ENCODE measurements around the gene SLC4A1. TPM values are rescaled to one million over a fixed set of nuclear protein-coding genes. Genes with fewer than 3 reads are reported as not detected.
A peak's percentile ranks its signal among the peaks of the same experiment; 100 is the strongest.

SLC4A1 gene
- polyA plus RNA-seq, 6 donors from 2014 or later = 0.07 to 0.20 (median 0.12) TPM; not detected in 3

DNA sequence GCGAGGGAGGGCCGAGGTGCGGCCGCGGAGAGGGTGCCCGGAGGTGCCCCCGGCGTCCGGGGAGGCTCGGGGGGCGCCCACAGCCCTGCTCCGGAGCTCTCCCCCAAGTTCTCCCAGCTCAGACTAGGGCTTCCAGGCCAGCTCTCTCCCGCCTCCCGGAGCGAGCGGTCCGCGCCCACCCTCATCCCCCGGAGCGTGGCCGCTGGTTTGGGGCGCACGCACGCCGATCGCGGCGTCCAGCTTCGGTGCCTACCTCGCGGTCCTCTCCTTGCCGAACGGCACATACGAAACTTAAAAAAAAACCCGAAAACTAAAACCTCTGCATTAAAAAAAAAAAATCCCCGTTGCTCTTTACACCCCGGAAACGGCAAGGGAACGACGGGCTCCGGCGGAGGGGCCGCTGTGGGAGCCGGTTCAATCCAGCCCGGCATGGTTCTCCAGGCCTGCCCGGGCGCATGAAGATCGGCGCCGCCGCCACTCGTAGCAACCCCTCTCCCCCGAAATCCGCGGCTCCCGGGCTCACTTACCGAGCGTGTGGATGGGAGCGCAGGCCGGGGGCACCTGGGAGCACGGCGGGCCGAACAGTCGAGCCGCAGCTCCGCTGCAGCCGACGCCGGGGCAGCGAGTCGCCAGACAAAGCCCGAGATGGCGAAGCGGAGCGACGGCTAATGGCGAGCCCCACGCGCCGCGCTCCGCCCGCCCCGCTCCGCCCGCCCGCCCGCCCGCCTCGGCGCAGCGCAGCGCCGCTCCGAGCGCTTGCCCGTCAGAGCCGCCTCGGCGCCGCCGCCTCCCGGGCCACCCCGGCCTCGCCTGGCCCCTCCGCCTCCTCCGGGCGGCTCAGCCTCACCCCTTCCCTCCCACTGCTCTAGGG, 47.5 kb downstream of the SLC4A1 start:
- peaks cover 27 to 42% (median 41%) of the 10 kb centered on the region in 3 donors for H3K4me1 Mint-ChIP-seq
- peaks cover 6 to 10% of the 10 kb centered on the region in 2 donors for H3K36me3 Mint-ChIP-seq
- ATAC-seq (ENCODE audit: low read depth in 2 of 2) = peak; percentile 11 to 16
- no peaks in the 10 kb centered on the region for H3K27me3 Mint-ChIP-seq
- H3K9me3 Mint-ChIP-seq = no peaks in the 10 kb centered on the region
- H3K27ac Mint-ChIP-seq = peak overlapping the region; percentile 76 to 97 (median 96)
- peak; percentile 53 for DNase-seq
- H3K4me3 Mint-ChIP-seq = peak overlapping the region; percentile 91 to 100 (median 96)

DNA sequence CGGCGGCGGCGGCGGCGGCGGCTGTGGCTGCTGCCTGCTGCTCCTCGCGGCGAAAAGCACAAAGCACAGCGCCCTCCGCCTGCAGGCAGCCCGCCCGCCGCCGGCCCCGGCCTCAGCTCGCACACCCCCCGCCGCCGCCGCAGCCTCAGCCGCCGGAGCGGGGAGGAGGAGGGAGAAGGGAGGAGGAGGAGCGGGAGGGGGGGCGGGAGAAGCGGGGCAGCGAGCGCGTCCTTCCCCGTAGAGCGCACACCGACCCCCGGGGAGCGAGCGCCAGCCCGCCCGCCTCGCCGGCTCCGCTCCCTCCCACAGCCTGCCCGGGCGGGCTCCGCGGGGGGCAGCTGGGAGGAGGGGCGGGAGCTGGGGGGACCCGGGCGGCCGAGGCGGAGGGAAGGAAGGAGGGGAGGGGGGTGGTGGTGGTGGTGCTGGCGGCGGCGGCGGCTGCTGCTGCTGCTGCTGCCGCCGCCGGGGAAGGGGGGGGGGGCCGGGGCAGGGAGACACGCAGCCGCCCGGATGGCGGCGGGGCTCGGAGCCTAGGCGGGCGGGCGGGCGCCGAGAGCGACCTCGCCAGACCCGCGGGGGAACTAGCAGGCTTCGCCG, 48.2 kb downstream of the SLC4A1 start, which contains the start of gene UBTF:
Gene UBTF (minus strand): TSS at position 60 of the 597 bp plus-strand sequence. CDS start 1,446 bp downstream, outside the sequence.
- Mint-ChIP-seq H3K27ac (peak within 1 kb of the TSS; percentile 76 to 98 (median 96)), H3K36me3 (peaks cover 10 to 11% of the 10 kb centered on the region in 2 donors), H3K4me1 (peaks cover 34 to 49% (median 48%) of the 10 kb centered on the region in 3 donors), H3K9me3 (no peaks in the 10 kb centered on the region), H3K27me3 (no peaks in the 10 kb centered on the region), H3K4me3 (peak within 1 kb of the TSS; percentile 91 to 100 (median 96))
- ATAC-seq (ENCODE audit: low read depth in 2 of 2) (peak; percentile 34 to 35), DNase-seq (peak; percentile 66)

DNA sequence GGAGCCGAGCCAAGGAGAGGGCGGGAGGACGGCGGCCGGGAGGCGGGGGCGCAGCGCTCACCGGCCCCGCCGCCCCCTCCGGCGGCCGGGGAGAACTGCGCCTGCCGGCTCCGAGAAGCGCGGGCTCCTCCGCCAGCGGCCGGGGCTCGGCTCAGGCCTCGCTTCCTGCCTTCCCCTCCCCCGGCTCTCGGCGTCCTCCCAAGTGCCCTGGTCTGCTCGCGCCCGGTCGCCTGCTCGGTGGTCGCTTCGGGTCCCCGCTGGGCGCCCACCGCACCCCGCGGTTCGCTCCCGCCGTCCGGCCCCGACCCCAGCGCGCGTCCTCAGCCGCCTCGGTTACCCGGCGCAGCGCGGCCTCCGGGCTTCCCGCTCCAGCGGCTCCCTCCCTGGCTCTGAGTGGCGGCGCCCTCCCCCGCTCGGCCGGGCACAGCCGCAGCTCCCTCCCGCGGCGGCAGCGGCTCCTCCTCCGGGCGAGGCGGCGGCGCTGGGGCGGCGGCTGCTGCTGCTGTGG, 48.8 kb downstream of the SLC4A1 start:
- Mint-ChIP-seq H3K36me3 (peaks cover 10 to 17% of the 10 kb centered on the region in 2 donors), H3K4me1 (peaks cover 40 to 54% (median 53%) of the 10 kb centered on the region in 3 donors), H3K9me3 (no peaks in the 10 kb centered on the region), H3K27me3 (no peaks in the 10 kb centered on the region), H3K4me3 (peak overlapping the region in 5 of 8 donors; percentile 15 to 91 (median 60)), H3K27ac (no peak overlapping the region)
- DNase-seq = peak; percentile 80
- ATAC-seq (ENCODE audit: low read depth in 2 of 2) = peak; percentile 41 to 46

DNA sequence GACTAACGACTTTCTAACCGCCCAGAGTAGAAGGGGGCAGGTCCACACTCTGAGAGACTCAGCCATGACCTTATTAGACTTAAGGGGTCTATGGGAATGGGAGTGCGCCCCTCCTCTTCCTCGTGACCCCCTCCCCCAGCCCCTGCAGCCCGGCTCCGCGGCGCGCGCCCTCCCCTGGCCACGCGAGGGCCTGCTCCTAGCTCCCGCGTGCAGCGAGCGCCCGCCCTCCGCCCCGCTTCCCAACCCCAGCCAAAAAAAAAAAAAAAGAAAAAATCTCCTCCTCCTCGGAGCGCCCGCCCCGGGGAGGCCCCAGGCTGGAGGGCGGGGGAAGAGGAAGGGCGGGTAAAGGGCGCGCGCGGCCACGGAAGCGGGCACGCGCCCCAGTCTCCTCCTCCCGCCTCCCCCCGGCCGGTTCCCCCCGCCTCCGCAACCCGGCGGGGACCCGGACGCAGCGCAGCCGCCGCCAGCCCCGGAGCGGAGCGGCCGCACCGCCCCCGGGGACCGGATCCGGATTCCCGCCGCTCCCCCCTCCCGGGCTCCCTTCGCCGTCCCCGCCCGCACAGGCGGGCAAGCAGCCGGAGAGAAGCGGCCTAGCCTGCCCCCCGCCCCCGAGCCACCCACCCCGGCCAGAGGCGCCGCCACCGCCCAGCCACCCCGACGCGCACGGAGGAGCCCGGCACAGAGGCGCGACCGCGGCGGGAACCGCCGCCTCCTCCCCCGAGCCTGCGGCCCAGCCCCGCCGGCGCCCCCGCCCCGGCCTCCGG, 49.4 kb downstream of the SLC4A1 start:
- H3K4me1 Mint-ChIP-seq = peaks cover 46 to 61% (median 60%) of the 10 kb centered on the region in 3 donors
- peaks cover 10 to 23% of the 10 kb centered on the region in 2 donors for H3K36me3 Mint-ChIP-seq
- peak; percentile 22 to 38 for ATAC-seq (ENCODE audit: low read depth in 2 of 2)

DNA sequence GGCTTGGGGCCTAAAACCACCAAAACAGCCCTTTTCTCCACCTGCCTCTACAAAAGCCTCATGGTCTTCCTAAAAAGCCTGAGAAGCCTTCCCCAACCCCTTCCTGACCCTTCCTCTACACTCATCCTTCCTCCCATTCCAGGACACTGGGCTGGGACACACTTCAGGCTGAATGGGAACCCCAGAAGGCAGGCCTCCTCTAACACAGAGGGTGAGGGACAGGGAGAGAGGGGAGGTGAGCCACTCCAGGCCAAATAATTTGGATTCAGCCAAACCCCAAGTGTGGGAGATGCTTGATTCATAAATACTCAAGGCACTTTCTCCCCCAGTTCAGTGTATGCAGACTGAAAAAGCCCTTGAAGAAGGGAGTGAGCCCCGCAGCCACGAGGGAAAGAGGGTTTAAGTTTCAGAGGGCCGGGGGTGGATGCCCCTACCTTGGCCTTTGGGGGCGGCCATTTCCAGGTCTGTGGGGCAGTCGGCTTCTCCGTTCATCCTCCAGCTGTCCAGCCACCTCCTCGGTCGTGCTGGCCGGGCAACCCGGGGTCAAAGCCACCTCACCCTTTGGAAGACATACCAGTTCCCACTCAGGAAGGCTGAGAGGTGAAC, 50.1 kb downstream of the SLC4A1 start:
- Mint-ChIP-seq H3K36me3 (peaks cover 10 to 24% of the 10 kb centered on the region in 2 donors), H3K9me3 (no peaks in the 10 kb centered on the region), H3K4me1 (peaks cover 48 to 66% (median 63%) of the 10 kb centered on the region in 3 donors), H3K4me3 (peak overlapping the region; percentile 77 to 96 (median 90)), H3K27ac (peak overlapping the region in 5 of 6 donors; percentile 82 to 98 (median 97)), H3K27me3 (no peaks in the 10 kb centered on the region)
- DNase-seq (no peak), ATAC-seq (ENCODE audit: low read depth in 2 of 2) (no peak)

More for the DNA sequence above, 49.4 kb downstream of the SLC4A1 start:
- Mint-ChIP-seq H3K4me3 (peak overlapping the region; percentile 77 to 96 (median 91)), H3K27ac (peak overlapping the region; percentile 78 to 98 (median 88)), H3K27me3 (no peaks in the 10 kb centered on the region), H3K9me3 (no peaks in the 10 kb centered on the region)
- peak; percentile 88 for DNase-seq

DNA sequence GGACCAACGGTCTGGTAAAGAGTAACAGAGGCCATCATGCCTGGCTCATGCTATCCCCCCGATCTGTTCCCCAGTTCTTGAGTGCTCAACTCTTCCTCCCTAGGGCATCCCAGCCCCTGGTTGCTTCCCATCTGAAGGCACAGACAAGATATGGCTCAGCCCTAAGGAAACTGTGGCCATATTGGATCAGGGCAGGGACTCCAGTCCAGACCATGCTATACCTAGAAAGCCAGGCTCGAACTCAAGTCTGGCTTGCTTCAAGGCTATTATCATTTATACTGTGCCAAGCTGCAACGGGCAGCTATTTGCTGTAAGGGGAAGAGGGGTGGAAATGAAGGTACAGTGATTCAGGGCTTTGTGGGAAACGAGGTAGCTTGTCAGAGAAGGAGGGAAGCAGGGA, 51.2 kb downstream of the SLC4A1 start:
- DNase-seq = no peak
- Mint-ChIP-seq H3K4me1 (peaks cover 42 to 64% (median 60%) of the 10 kb centered on the region in 3 donors), H3K9me3 (no peaks in the 10 kb centered on the region), H3K27ac (peak overlapping the region; percentile 90 to 98 (median 98)), H3K36me3 (peaks cover 10 to 24% of the 10 kb centered on the region in 2 donors), H3K27me3 (no peaks in the 10 kb centered on the region), H3K4me3 (peak overlapping the region; percentile 77 to 96 (median 90))
- ATAC-seq (ENCODE audit: low read depth in 2 of 2) = no peak

DNA sequence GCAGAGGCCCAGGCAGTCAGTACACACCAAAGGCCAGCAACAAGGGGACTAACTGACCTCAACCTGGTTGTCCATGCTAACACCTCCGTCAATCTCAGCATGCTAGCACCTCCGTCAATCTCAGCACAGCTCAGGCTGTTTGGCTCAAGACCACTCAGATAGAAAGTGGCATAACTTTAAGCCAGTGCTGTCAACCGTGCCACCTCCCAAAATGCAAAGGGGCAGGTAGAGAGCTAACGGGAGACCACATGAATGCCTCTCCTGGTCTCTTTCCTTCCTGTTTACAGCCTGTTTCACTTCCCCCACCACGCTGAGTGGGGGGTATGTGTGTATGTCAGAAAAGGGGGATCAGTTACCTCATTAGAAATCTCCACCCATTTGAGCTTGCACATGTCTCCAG, 51.8 kb downstream of the SLC4A1 start:
- peaks cover 10 to 24% of the 10 kb centered on the region in 2 donors for H3K36me3 Mint-ChIP-seq
- no peaks in the 10 kb centered on the region for H3K27me3 Mint-ChIP-seq
- peak overlapping the region; percentile 90 to 98 (median 98) for H3K27ac Mint-ChIP-seq
- DNase-seq = peak; percentile 87
- peaks cover 42 to 64% (median 61%) of the 10 kb centered on the region in 3 donors for H3K4me1 Mint-ChIP-seq
- ATAC-seq (ENCODE audit: low read depth in 2 of 2) = peak; percentile 52 to 57
- peak overlapping the region; percentile 77 to 96 (median 90) for H3K4me3 Mint-ChIP-seq
- no peaks in the 10 kb centered on the region for H3K9me3 Mint-ChIP-seq

DNA sequence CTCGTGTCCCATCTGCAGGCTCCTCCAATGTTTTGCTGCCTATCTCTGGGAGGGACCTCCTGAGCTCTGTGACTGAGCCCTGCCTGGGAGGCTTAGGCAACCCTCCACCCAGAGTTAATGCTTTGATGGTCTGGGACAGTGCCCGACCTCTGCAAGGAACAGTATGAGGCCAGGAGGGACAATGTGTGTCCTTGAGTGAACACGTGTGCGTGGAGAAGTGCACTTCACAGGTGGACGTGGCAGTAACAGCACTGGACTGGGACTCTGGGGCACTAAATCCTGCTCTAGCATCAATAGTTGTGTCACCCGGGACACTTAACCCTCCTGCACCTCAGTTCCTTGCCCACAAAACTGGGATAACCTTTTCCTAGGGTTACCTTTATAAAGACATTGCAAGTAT, 53.0 kb downstream of the SLC4A1 start:
- peak overlapping the region in 7 of 8 donors; percentile 19 to 96 (median 65) for H3K4me3 Mint-ChIP-seq
- no peak for ATAC-seq (ENCODE audit: low read depth in 2 of 2)
- peak overlapping the region; percentile 80 to 98 (median 90) for H3K27ac Mint-ChIP-seq
- peaks cover 47 to 70% (median 68%) of the 10 kb centered on the region in 3 donors for H3K4me1 Mint-ChIP-seq
- H3K36me3 Mint-ChIP-seq = peaks cover 10 to 24% of the 10 kb centered on the region in 2 donors
- no peaks in the 10 kb centered on the region for H3K27me3 Mint-ChIP-seq
- no peaks in the 10 kb centered on the region for H3K9me3 Mint-ChIP-seq
- DNase-seq = no peak

DNA sequence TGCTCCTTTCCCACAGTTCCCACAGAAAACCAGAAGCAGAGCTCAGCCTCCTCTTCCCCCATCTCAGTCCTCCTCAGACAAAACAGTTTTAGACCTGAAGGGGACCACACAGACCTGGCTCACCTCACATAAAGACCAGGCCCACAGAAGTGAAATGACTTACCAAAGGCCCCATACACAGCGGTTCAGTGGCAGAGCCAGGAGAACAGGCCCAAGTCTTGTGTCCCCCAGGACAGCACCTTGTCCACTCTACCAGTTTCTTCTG, 53.8 kb downstream of the SLC4A1 start:
- Mint-ChIP-seq H3K27ac (peak overlapping the region; percentile 64 to 99 (median 95)), H3K9me3 (no peaks in the 10 kb centered on the region), H3K27me3 (no peaks in the 10 kb centered on the region), H3K4me3 (peak overlapping the region in 5 of 8 donors; percentile 42 to 76 (median 59)), H3K36me3 (peaks cover 10 to 24% of the 10 kb centered on the region in 2 donors), H3K4me1 (peaks cover 47 to 77% (median 75%) of the 10 kb centered on the region in 3 donors)
- no peak for DNase-seq
- ATAC-seq (ENCODE audit: low read depth in 2 of 2) = no peak

DNA sequence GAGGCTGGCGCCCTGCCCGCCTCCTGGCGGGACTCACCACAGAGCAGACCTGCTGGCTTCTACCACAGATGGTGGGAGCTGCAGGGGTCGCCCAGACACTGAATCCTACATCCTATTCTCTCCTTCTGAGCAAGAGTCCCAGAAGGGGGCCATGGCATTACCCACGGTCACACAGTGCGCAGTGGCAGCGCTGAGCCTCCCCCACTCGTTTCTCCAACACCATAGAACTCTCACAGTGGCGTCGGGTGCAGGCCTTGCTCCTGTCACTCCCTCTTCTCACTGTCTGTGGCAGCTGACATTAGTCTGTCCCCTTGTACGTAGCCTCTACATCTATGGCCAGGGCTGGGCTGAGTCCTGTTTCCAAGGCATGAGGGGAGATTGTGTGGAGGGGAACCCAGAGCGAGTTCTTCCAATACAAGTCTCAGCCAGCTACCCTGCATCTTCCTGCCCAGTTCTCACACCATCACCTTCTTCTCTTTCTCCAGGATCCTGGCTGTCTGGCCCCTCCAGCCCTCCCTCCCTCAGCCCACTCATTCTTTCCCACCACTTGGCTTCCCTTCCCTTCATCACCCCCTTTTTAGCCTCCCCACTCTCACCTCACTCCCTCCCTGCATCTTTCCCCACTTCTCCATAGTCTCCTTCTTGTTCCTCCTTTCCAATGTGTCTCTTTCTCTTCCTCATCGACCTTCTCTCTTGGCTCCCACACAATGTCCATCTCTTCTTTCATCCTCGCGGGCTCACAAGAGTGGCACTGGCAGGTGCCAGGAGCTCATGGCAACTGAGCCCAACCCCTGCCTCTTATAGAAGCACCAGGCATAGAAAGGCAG, 54.3 kb downstream of the SLC4A1 start:
- DNase-seq = no peak
- H3K4me1 Mint-ChIP-seq = peaks cover 48 to 77% (median 76%) of the 10 kb centered on the region in 3 donors

DNA sequence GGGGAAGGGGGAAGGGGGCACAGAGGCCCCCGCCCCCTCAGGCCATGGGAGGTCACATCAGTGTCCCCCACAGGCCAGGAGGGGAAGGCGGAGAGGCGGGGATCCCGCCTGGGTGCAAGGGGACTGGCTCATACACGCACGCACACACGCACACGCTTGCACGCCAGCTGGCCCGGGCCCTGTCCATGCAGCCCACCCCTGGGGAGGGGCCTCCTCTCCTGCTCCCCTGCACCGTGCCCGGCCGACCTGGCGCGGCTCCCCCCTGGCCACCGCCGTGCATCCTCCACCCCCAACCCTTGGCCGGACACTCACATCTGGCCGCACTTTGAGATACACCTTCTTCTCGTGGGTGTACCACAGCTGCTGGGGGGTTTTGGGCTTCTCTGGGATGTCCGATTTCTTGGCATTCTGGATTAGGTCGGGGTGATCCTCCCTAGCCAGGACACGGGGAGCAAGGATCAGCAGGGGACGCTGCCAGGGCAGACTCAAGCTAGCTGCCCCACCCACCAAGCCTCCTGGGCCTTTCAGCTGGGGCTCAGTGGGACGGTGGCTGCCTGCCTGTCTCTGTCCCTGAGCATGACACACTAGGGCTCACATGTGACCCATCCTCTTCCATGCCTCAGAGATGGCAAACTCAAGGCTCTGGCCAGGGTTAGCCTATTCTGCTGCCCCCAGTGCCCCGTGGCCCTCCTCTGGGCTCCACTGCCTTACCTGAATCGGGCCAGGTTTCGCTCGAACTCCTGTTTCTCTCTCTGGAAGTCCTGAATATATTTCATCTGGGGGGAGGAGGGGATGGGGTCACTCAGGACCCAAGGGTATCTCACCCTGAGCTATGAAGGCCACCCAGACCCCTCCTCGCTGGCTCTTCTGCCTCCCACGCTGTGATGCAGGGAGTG, 55.2 kb downstream of the SLC4A1 start:
- no peaks in the 10 kb centered on the region for H3K27me3 Mint-ChIP-seq
- peaks cover 49 to 79% (median 78%) of the 10 kb centered on the region in 3 donors for H3K4me1 Mint-ChIP-seq
- ATAC-seq (ENCODE audit: low read depth in 2 of 2) (no peak), DNase-seq (no peak)
- H3K36me3 Mint-ChIP-seq = peaks cover 14 to 25% of the 10 kb centered on the region in 2 donors
- H3K27ac Mint-ChIP-seq = peak overlapping the region in 4 of 6 donors; percentile 72 to 97 (median 78)
- H3K4me3 Mint-ChIP-seq = no peak overlapping the region
- no peaks in the 10 kb centered on the region for H3K9me3 Mint-ChIP-seq

More for the DNA sequence above, 54.3 kb downstream of the SLC4A1 start:
- peak overlapping the region in 5 of 8 donors; percentile 24 to 76 (median 59) for H3K4me3 Mint-ChIP-seq
- no peaks in the 10 kb centered on the region for H3K27me3 Mint-ChIP-seq
- no peaks in the 10 kb centered on the region for H3K9me3 Mint-ChIP-seq
- peak overlapping the region; percentile 80 to 99 (median 95) for H3K27ac Mint-ChIP-seq
- H3K36me3 Mint-ChIP-seq = peaks cover 10 to 24% of the 10 kb centered on the region in 2 donors
- ATAC-seq (ENCODE audit: low read depth in 2 of 2) = no peak
